ENCODE results near the gene CHSY1. TPM values are rescaled to one million over a fixed set of nuclear protein-coding genes. Genes with fewer than 3 reads are reported as not detected.
A peak's percentile ranks its signal among the peaks of the same experiment; 100 is the strongest.

The CHSY1 gene
- total and polyA plus RNA-seq, 10 donors = 6.8 to 99.5 (median 52.8) TPM

- H3K36me3 ChIP-seq = peaks cover 0 to 70% (median 61%) of the 10 kb centered on the region in 6 donors
- 0 to 1% (median 0%) methylated on average over 38 to 91 of the region's 91 CpGs for WGBS, 5 donors
These were observed 25.4 kb upstream of the CHSY1 start, which contains the start of gene SELENOS for GRCh38 chr15:101277038-101277822. Gene SELENOS (minus strand): TSS chr15:101277485. CDS start chr15:101277417, 68 bp downstream.

DNA sequence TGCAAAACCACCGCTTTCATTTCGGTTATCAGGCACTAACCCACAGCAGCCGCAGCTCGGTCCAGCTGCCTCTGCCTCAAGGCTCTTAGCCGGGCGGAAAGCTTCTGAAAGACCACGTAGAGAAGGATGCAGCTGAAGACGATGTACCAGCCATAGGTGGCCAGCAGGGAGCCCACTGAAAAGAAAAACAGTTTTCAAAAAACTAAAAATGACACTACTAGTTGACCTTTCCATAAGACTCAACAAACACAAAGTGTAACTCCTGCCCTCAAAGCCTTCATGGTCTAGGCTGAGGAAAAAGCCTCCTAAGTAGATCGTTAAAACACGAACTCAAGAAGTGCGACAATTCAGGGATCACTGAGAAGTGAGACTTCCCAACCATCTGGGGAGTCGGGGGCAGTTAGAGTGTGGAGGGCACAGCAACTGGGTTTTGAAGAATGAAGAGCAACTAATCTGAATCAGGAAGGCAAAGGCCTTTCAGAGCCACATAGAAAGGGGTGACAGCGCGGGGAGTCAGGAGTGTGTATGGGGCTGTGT is 24.7 kb upstream of the CHSY1 start:
- H3K27ac ChIP-seq = peak overlapping the region; percentile 81 to 95 (median 92)
- 12 to 17% (median 15%) methylated on average over 14 of the region's 14 CpGs for WGBS, 5 donors
- peak overlapping the region; percentile 84 to 99 (median 98) for H3K4me3 ChIP-seq
- H3K9me3 ChIP-seq = no peaks in the 10 kb centered on the region
- DNase-seq = no peak
- peaks cover 12 to 35% (median 27%) of the 10 kb centered on the region in 6 donors for H3K4me1 ChIP-seq
- no peaks in the 10 kb centered on the region for H3K27me3 ChIP-seq (replicated peaks in 1 of 7)
- intact Hi-C loops (cut with DNase I; ENCODE audit: low total_unique reads) = no loop called here
- no peak for TF ChIP-seq POLR2A (IDR thresholded peaks at IDR 0.05)
- TF ChIP-seq, protein P1, sequence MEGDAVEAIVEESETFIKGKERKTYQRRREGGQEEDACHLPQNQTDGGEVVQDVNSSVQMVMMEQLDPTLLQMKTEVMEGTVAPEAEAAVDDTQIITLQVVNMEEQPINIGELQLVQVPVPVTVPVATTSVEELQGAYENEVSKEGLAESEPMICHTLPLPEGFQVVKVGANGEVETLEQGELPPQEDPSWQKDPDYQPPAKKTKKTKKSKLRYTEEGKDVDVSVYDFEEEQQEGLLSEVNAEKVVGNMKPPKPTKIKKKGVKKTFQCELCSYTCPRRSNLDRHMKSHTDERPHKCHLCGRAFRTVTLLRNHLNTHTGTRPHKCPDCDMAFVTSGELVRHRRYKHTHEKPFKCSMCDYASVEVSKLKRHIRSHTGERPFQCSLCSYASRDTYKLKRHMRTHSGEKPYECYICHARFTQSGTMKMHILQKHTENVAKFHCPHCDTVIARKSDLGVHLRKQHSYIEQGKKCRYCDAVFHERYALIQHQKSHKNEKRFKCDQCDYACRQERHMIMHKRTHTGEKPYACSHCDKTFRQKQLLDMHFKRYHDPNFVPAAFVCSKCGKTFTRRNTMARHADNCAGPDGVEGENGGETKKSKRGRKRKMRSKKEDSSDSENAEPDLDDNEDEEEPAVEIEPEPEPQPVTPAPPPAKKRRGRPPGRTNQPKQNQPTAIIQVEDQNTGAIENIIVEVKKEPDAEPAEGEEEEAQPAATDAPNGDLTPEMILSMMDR (IDR thresholded peaks at IDR 0.05 in 8 of 11, conservative IDR thresholded peaks at IDR 0.05 in 3 of 11) = peak in 3 of 11 experiments; percentile 43 to 48 (median 43)
- H3K36me3 ChIP-seq = peaks cover 0 to 70% (median 61%) of the 10 kb centered on the region in 6 donors

More at GRCh38 chr15:101277038-101277822, 25.4 kb upstream of the CHSY1 start, which contains the start of gene SELENOS:
- H3K4me1 ChIP-seq = peaks cover 12 to 35% (median 27%) of the 10 kb centered on the region in 6 donors
- intact Hi-C loops (cut with DNase I; ENCODE audit: low total_unique reads) = no loop called here
- peak within 1 kb of the TSS; percentile 81 to 95 (median 92) for H3K27ac ChIP-seq
- H3K4me3 ChIP-seq = peak within 1 kb of the TSS; percentile 84 to 99 (median 98)
- no peaks in the 10 kb centered on the region for H3K9me3 ChIP-seq
- no peaks in the 10 kb centered on the region for H3K27me3 ChIP-seq (replicated peaks in 1 of 7)
- TF ChIP-seq, protein P1 (IDR thresholded peaks at IDR 0.05 in 8 of 11, conservative IDR thresholded peaks at IDR 0.05 in 3 of 11) = peak in 4 of 11 experiments; percentile 5 to 26 (median 22)
- peak in 1 of 3 donors; percentile 63 for TF ChIP-seq POLR2A (IDR thresholded peaks at IDR 0.05)
- peak; percentile 89 to 94 (median 91) for TF ChIP-seq POLR2AphosphoS5 (IDR thresholded peaks at IDR 0.05)
- peak; percentile 97 for DNase-seq

DNA sequence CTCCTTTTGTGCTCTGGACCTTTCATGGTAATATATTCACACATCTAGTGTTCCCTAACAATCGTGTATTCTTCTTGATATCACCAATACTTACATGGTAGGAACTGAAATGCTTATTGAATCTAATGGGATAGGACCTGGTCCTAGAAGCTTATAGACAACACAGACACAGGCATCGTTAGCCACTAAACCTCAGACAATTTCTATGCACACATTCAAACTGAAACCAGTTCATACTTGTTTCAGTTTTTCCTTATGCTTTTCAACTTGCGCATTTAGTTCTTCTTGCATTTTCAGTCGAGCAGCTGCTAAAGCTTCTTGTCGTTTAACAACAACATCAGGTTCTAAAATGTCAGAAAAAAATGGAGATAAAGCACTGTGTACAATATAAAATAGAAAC is 23.2 kb upstream of the CHSY1 start:
- TF ChIP-seq, protein P1 (IDR thresholded peaks at IDR 0.05 in 8 of 11, conservative IDR thresholded peaks at IDR 0.05 in 3 of 11) = no peak
- TF ChIP-seq POLR2AphosphoS5 (IDR thresholded peaks at IDR 0.05) = no peak
- TF ChIP-seq POLR2A (IDR thresholded peaks at IDR 0.05) = no peak
- WGBS, 5 donors = 69 to 81% (median 73%) methylated on average over 5 of the region's 5 CpGs
- peaks cover 0 to 70% (median 62%) of the 10 kb centered on the region in 6 donors for H3K36me3 ChIP-seq
- H3K4me3 ChIP-seq = no peak overlapping the region
- no peaks in the 10 kb centered on the region for H3K27me3 ChIP-seq (replicated peaks in 1 of 7)
- no peaks in the 10 kb centered on the region for H3K9me3 ChIP-seq
- DNase-seq = no peak
- intact Hi-C loops (cut with DNase I; ENCODE audit: low total_unique reads) = no loop called here
- H3K27ac ChIP-seq = peak overlapping the region in 3 of 8 donors; percentile 16 to 94 (median 91)
- peaks cover 12 to 35% (median 27%) of the 10 kb centered on the region in 6 donors for H3K4me1 ChIP-seq

DNA sequence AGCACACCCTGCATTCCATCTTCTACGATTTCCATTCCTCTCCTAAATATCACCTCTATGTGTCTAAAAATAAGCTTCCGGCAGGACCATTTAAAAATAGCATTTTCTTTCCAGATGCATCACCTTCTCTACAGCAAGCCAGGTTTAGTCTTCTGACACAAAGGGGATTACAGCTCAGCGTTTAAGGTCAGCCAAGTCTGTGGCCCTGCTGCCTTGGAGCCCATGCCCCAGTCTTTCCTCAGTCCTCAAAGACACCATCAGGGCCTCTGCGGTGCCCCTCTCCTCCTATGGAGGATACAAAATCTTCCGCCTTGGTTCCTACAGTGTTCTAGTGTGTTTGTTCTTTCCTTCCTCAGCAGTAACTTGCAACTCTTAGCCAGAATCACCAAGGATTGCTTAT is 21.7 kb upstream of the CHSY1 start:
- Histone ChIP-seq H3K27ac (no peak overlapping the region), H3K4me1 (peaks cover 12 to 35% (median 27%) of the 10 kb centered on the region in 6 donors), H3K36me3 (peaks cover 0 to 75% (median 63%) of the 10 kb centered on the region in 6 donors), H3K9me3 (no peaks in the 10 kb centered on the region), H3K27me3 (replicated peaks in 1 of 7) (no peaks in the 10 kb centered on the region), H3K4me3 (no peak overlapping the region)
- TF ChIP-seq, protein P1 (IDR thresholded peaks at IDR 0.05 in 8 of 11, conservative IDR thresholded peaks at IDR 0.05 in 3 of 11) = no peak
- WGBS, 5 donors = 73 to 97% (median 88%) methylated on average over 5 of the region's 5 CpGs
- intact Hi-C loops (cut with DNase I; ENCODE audit: low total_unique reads) = no loop called here
- DNase-seq = no peak
